GM19397 (cell line): ENCODE measurements around the gene KRT75.

Source experiments
- ATAC-seq: cut with Tn5 transposase; IDR thresholded peaks from one replicate; pipeline ENCODE4 v1.9.1; 2021; ENCODE audit warnings: mild to moderate bottlenecking, moderate library complexity; ENCODE audit not compliant: unreplicated experiment

KRT75 gene

DNA sequence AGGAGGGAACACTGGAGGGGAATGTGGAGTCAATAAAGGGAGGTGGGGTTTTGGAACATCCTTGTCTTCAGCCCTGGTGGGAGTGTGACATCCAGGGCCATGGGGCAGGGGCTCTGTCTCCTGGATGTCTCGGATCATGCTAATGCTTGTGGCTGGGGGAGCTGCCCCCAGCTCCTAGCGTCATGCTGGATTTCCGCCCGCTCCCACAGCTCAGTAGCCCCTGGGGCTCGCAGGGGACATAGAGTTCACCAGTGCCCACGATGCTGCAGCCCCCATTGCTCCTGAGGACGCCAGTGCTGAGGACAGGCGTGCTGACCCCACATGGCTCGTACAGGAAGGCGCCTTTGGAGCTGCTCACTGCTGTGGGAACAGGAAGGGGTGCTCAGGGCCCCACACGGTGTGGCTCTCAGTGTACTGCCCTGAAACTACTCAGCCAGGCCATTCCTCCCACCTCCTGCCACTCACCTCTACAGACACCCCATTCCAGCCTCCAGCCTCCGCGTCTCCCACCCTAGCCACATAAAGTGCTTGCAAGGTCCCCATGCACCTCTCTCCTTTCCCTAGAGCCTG, 39.2 kb downstream of the KRT75 start:
- no peak for ATAC-seq

DNA sequence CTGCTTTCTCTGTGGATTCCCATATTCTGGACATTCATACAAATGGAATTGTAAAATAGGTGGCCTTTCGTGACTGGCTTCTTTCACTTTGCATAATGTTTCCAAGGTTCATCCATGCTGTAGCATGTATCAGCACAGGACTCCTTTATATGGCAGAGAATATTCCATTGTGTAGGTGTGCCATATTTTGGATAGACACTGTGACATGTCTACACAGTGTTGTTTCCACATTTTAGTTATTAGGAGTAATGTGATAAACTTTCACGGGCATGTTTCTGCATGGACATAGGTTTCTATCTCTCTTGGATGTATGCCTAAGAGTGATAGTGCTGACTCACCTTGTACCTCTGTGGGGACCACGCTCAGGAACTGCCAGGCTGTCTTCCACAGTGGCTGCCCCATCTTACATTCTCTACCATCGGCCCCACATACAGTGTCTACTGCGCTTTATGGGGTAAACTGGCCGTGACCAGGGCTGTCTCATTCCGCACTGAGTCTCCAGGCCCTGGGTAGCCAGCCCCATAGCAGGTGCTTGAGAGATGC, 41.6 kb downstream of the KRT75 start:
- no peak for ATAC-seq

DNA sequence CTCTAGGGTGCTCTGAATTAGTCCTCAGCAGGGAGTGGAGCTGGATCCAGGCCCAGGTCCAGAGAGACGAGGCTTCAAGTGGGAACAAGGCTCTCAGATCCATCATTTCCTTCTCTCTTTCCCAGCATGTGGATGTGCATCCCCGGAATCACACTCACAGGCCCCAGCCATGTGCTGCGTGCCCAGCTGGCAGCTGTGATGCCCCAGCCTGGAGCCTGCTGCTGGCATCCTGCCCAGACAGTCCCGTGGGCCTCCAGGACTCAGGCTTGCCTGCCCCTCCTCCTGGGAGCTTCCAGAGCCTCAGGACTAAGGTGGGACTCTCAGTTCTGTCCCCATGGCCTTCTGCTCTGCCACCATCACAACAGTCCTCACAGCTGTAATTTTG, 42.6 kb downstream of the KRT75 start:
- no peak for ATAC-seq

DNA sequence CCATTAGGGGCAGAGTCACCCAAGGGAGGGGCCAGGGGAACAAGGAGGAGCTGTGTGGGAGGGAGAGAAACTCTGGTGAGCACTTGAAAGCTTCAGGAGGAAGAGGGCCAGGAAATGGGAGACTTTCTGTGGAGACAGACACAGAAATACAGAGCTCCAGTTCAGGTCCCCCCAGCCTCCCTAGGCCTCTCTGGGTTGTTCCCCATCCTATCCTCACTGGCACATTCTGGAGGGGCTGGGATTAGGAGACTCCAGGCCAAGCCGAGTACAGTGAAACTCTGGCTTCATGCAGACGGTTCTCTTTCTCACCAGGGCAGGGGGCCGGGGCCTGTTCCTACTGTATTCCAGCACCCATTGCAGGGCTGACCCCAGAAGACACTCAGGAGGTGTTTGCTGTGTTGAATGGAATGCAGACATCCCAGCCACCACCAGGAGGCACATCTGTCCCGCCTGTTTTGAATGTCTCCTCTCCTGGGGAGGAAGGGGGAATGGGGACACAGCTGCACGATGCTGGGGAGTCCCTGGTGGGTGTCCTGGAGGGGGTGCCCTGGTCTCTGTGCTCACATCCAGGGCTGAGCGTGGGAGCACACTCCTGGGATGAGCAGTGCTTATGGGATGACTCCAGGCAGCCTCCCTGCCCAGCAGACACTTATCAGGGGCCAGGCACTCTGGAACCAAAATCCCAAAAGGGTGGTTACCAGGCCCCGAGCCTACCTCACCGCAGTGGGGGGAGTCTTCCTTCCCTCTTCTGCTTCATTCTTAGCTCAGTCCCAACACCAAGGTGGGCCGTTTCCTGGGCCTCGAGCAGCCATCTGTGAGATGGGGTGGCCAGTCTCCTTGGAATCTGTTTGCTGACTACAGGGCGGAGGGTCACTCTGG, 43.2 kb downstream of the KRT75 start:
- ATAC-seq, result no peak

DNA sequence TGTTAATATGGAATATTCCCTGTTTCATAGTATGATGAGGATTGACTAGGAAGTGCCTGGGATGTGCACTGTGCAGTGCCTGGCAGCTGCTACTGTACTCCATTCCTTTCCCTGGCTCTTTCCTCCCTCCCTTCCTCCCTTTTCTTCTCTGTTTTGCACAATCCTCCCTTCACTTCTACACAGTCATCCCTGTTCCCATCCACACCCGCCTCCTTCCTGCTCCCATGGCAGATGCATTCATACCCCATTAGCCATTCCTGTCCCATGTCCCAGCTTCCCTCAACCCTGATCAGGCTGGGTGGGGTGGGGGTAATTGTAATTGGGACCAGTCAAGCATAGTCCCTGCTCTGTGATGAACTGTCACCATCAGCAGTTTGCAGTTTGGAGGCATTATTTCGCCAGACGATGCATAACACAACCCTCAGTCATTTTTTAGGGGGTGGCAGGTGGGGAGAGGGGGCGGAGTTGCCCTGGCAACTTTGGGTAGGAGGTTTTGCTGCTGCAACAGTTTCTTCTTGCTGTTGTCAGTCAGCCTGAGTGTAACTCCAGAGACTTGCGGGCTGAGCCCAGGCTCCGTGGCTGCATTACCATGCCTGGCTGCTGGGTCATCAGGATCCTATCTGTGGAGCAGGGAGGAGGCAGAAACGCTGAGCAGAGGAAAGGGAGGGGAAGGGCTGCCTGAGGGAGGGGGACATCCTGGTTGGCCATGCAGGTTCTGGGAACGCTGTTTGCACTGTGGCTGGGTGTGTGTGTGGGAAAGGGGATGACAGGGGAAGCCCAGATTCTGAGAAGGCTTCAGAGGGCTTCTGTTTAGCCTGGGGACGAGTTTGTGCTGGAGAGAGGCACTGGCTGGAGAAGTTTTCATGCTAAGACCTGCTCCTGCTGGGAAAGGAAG, 44.6 kb downstream of the KRT75 start:
- ATAC-seq, result no peak

DNA sequence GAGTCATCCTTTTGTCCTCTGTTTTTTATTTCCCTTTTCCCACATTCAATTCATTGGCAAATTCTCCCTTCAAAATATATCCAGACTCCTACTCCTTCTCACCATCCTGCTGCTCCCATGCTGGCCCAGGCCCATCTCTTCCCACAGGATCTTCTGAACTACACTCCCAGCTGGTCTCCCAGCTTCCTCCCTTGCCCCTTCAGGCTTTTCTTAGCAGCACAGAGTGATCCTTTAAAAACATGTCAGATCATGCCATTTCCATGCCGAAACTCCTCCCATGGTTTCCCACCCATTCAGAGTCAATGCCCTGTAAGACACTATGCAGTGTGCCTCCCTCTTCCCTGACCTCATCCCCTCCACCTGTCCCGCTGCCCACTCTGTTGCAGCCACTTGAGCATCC, 46.3 kb downstream of the KRT75 start:
- no peak for ATAC-seq

DNA sequence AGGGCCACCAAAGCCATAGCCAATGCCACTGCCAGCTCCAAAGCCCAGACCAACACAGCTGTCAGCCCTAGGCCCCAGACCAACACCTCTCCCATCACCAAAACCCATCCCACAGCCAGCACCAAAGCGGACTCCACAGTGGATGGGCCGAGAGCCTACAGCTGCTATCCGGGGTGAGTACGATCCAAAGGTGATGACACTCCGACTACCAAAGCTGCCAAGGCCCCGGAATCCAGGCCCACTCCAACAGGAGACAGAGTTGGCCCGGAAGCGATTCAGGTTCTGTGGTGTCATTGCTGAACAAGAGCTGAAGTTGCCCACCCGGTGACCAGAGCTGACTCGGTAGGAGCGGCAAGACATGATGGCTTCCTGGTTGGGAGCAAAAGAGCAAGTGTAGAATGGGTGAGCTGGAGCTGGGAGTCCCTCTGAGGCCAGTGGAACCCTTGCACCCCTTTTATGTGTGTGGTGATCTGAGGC, 48.9 kb downstream of the KRT75 start, which contains the start of gene KRT84:
Gene KRT84, minus strand, starts transcription at position 427 of the 477 bp plus-strand sequence. Its CDS starts 67 bp downstream, at position 360.
- ATAC-seq, result no peak

DNA sequence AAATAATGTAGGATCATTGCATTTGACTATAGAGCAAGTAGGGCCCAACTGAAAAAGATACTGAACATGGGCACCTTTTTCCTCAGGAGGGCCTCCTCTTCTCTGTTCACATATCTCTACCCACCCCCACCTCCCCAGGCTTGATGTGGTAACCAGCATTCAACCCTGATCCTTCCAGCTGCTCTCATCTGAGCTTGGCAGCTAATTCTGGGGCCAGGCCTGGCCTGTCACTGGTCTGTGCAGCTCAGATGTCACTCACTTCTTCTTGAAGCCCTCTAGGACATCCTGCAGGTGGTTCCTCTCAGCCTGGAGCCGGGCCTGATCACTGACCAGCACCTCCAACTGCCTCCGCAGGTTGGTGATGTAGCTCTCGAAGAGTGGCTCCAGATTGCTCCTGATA, 50.8 kb downstream of the KRT75 start:
- ATAC-seq, result no peak

DNA sequence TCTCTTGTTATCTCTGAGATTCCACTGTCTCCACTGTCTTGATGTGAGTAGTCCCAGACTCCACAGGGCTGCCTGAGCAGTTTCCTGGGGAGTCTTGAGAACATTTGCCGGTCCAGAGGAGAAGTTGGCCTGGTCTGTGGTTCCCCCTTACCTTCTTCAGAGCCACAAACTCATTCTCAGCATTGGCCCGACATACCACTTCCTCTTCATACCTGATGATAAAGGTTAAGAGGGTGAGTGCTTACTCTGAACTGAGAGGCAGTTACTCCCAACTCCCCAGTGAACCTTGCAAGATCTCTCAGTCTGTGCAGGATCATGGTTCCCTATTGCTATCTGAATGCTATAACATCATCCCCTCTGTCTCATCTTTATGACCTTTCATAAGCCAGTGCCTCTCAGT, 51.3 kb downstream of the KRT75 start:
- ATAC-seq, result no peak

DNA sequence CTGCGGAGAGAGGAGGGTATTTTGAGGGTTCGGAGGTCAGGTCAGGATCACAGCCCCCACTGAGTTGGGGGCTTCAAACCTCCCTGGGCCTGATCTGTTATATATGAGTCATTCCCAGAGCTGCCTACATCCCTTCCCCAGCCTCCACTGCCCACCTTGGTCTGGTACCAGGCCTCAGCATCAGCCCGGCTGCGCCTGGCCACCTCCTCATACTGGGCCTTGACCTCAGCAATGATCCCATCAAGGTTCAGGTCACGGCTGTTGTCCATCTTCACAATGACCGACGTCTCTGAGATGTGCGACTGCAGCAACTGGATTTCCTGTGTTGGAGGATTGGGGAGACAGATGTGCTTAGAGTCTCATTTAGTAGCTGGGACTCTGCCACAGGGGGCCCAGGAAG, 53.0 kb downstream of the KRT75 start:
- ATAC-seq, result no peak

DNA sequence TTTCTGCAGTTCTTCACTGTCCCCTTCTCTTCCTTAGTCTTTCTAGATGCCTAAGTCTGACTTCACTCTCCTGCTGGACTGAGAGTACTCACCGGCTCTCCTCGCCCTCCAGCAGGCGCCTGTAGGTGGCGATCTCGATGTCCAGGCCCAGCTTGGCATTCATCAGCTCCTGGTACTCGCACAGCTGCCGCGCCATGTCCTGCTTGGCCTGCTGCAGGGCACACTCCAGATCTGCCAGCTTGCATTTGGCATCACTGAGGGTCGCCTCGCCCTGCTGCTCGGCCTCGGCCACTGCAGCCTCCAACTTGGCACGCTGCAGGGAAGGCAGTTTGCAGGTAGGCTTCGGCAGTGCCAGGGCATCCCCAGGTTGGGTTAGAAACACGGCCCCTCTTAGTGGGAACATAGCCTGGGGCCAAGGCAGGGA, 53.9 kb downstream of the KRT75 start:
- no peak for ATAC-seq

DNA sequence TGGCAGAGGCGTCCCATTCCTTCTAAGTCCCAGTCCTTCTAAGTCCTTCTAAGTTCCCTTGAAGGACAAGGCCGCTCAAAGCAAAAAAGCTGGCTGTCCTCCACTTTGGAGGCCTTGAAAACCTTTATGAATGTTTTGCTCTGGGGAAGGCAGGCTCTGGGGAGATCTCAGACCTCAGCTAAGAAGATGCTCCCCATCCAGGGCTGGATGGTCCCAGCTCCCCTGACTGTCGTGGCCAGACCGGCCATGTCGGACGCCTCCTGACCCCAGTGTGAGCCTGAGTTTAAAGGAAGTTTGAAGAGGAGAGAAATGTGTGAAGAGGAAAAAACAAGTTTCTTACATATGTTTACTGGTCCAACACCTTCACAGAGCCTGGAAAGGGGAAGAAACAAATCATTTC, 54.6 kb downstream of the KRT75 start:
- ATAC-seq, result no peak

DNA sequence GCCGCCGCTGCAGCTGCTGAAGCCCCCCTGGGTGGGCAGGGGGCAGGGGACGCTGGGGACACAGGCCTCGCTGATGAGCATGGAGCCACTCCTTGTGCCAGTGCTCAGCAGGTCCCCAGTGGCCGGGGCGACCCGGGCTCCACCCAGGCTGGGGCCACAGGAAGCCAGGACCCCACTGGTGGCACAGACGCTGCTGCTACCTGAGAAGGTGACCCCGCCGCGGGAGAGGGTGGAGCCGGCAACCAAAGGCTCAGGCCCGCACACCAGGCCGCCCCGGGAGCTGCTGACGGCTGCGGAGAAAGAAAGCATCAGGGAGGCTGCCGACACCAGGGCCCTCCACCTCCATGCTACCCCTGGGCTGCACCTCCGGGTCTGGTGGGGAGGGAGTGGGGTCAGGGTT, 56.1 kb downstream of the KRT75 start:
- no peak for ATAC-seq

DNA sequence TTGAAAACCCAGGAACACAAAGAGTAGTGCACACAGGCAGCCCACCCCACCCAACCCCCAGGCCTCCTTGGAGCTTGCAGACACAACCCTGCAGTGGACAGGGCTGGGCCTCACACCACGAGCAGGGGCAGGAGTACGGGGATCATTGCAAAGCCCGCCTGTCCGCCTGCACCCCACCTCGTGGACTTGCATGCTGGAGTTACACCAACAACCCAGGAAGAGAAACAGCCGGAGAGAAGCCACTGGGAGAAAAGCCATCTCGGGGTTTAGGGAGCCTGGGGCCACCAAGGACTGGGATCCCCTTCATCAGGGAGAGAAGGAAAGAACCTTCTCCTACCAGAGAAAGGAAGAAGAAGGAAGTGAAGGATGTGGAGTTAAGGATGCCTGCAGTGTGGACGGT, 56.9 kb downstream of the KRT75 start:
- no peak for ATAC-seq
